Loucy (cell line): ENCODE measurements around the gene DLGAP5.

Experiments
- EZH2phosphoT487 ChIP-seq: fragments of 200-600 bp; IDR thresholded peaks from 2 replicates; pipeline ENCODE4 v1.6.1; 2018; ENCODE audit warnings: antibody characterized with exemption, mild to moderate bottlenecking, moderate library complexity, borderline replicate concordance
- TF ChIP-seq, protein P1 (sequence below): fragments of 200-600 bp; sonication (generic); conservative IDR thresholded peaks from 2 replicates; pipeline ENCODE4 v1.5.1; 2014; ENCODE audit warnings: mild to moderate bottlenecking, antibody characterized with exemption, low read length

DNA sequence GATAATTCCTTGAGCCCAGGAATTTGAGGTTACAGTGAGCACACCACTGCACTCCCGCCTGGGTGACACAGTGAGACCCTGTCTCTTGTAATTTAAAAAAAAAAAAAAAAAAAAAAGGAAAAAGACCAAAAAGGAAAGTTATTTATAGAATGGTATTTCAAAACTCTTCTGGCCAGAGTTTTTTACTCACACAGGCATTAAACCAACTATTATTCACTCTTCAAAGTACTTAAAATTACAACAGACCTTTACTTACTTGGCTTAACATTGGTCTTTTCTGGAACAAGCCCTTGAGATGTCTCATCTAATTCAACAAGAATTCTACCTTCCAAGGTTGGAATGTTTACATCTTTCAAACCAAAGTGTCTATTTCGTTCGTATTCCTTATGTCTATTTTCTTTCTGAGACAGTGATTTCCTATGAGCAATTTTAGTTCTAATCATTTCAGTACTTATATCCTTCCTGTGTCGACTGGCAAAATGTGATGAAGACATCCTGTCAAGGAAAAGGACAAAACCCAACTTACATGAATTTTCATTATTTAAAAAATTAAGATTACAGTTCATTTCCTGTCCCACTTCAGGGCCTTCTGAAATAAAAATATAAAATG, 2.6 kb downstream of the DLGAP5 start:
- TF ChIP-seq, protein P1, sequence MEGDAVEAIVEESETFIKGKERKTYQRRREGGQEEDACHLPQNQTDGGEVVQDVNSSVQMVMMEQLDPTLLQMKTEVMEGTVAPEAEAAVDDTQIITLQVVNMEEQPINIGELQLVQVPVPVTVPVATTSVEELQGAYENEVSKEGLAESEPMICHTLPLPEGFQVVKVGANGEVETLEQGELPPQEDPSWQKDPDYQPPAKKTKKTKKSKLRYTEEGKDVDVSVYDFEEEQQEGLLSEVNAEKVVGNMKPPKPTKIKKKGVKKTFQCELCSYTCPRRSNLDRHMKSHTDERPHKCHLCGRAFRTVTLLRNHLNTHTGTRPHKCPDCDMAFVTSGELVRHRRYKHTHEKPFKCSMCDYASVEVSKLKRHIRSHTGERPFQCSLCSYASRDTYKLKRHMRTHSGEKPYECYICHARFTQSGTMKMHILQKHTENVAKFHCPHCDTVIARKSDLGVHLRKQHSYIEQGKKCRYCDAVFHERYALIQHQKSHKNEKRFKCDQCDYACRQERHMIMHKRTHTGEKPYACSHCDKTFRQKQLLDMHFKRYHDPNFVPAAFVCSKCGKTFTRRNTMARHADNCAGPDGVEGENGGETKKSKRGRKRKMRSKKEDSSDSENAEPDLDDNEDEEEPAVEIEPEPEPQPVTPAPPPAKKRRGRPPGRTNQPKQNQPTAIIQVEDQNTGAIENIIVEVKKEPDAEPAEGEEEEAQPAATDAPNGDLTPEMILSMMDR: no peak
- no peak for TF ChIP-seq EZH2phosphoT487
